Brain microvascular endothelial cell (primary cell): ENCODE data around the gene CCL22.

Experiments
- DNase-seq: peaks from one replicate; pipeline ENCODE4 v3.0.0-alpha.2; 2020
- H3K27ac ChIP-seq: fragments of 250-450 bp; sonication (Bioruptor Pico); 2 replicates; pipeline ENCODE4 v1.5.1; 2020; ENCODE audit warnings: mild to moderate bottlenecking, moderate library complexity
- H3K27me3 ChIP-seq: fragments of 250-450 bp; sonication (Bioruptor Pico); replicated peaks from 2 replicates; pipeline ENCODE4 v1.5.1; 2020; ENCODE audit warnings: mild to moderate bottlenecking
- H3K36me3 ChIP-seq: fragments of 250-450 bp; sonication (Bioruptor Pico); replicated peaks from 2 replicates; pipeline ENCODE4 v1.5.1; 2020; ENCODE audit warnings: mild to moderate bottlenecking
- H3K4me3 ChIP-seq: 2 replicates; pipeline ENCODE4 v1.5.1; 2011; ENCODE audit warnings: low read depth, mild to moderate bottlenecking, control low read depth, low read length, moderate library complexity
- in situ Hi-C: cut with HindIII; loops from 2 replicates; pipeline ENCODE4 v1.10.0; 2017; ENCODE audit warnings: low sequenced_read_pairs, low pct_ligation_motif_present
- TF ChIP-seq, protein P1 (sequence below): IDR thresholded peaks from 2 replicates; pipeline ENCODE4 v1.5.1; 2011; ENCODE audit warnings: low read depth, mild to moderate bottlenecking, moderate library complexity, low read length, control low read depth, inconsistent platforms; ENCODE audit errors: missing control alignments

The CCL22 gene

DNA sequence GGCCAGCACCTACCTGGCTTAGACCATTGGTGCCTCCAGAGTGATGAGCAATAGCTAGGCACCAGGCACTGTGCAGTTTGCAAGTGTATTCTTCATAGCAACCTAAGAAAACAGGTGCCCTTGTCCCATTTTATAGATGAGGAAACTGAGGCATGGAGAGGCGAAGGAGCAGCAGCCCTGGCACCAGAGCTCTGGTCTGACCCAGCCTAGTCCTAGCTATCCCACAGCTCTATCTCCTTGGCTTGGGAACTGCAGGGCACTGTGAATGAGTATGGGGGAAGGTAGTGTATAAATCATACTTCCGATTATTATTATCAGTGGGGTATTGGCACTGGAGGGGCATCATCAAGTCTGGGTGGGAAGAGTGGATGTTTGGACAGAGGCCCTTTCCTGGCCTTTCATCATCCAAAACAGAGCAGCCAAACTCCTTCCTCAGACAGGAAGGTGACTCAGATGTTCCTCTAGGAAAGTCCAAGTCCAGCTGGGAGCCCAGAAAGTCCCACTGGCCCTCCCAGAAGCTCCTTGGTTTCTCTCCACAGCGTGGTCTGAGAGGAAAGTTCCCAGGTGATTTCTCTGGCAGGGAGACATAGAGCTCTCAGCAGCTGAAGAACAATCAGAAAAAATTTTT, 42.1 kb upstream of the CCL22 start:
- Histone ChIP-seq H3K4me3 (no peak overlapping the region), H3K27ac (peak overlapping the region; percentile 11), H3K36me3 (no peaks in the 10 kb centered on the region), H3K27me3 (no peaks in the 10 kb centered on the region)
- peak; percentile 60 for DNase-seq
- TF ChIP-seq, protein P1, sequence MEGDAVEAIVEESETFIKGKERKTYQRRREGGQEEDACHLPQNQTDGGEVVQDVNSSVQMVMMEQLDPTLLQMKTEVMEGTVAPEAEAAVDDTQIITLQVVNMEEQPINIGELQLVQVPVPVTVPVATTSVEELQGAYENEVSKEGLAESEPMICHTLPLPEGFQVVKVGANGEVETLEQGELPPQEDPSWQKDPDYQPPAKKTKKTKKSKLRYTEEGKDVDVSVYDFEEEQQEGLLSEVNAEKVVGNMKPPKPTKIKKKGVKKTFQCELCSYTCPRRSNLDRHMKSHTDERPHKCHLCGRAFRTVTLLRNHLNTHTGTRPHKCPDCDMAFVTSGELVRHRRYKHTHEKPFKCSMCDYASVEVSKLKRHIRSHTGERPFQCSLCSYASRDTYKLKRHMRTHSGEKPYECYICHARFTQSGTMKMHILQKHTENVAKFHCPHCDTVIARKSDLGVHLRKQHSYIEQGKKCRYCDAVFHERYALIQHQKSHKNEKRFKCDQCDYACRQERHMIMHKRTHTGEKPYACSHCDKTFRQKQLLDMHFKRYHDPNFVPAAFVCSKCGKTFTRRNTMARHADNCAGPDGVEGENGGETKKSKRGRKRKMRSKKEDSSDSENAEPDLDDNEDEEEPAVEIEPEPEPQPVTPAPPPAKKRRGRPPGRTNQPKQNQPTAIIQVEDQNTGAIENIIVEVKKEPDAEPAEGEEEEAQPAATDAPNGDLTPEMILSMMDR: no peak
- in situ Hi-C loops: no loop called here

GRCh38 chr16:57318240-57318970, 40.2 kb upstream of the CCL22 start:
- no peak overlapping the region for H3K4me3 ChIP-seq

GRCh38 chr16:57319646-57320045, 38.9 kb upstream of the CCL22 start:
- Histone ChIP-seq H3K27me3 (no peaks in the 10 kb centered on the region), H3K27ac (no peak overlapping the region), H3K36me3 (no peaks in the 10 kb centered on the region), H3K4me3 (no peak overlapping the region)
- no peak for DNase-seq
- in situ Hi-C loops: no loop called here
- TF ChIP-seq, protein P1: no peak

More at GRCh38 chr16:57318240-57318970, 40.2 kb upstream of the CCL22 start:
- no peaks in the 10 kb centered on the region for H3K36me3 ChIP-seq
- in situ Hi-C loops: no loop called here
- H3K27me3 ChIP-seq: no peaks in the 10 kb centered on the region
- TF ChIP-seq, protein P1: no peak
- no peak for DNase-seq
- H3K27ac ChIP-seq: no peak overlapping the region

- Histone ChIP-seq H3K4me3 (no peak overlapping the region), H3K27me3 (no peaks in the 10 kb centered on the region), H3K36me3 (no peaks in the 10 kb centered on the region), H3K27ac (no peak overlapping the region)
- TF ChIP-seq, protein P1: no peak
- in situ Hi-C loops: no loop called here
- no peak for DNase-seq
Measured at GRCh38 chr16:57324749-57325148, 33.8 kb upstream of the CCL22 start.

- no peak overlapping the region for H3K27ac ChIP-seq
- DNase-seq: no peak
- H3K27me3 ChIP-seq: no peaks in the 10 kb centered on the region
Measured at GRCh38 chr16:57325458-57325857, 33.1 kb upstream of the CCL22 start.

More at GRCh38 chr16:57325458-57325857, 33.1 kb upstream of the CCL22 start:
- in situ Hi-C loops: no loop called here
- Histone ChIP-seq H3K4me3 (no peak overlapping the region), H3K36me3 (no peaks in the 10 kb centered on the region)
- TF ChIP-seq, protein P1: no peak
